IPS-11a (cell line): ENCODE data around the gene PRKCH.

Experiments used
- H3K4me3 ChIP-seq: one replicate; pipeline ENCODE4 v1.5.1; 2013; ENCODE audit warnings: low read depth, low read length, control low read depth

Gene PRKCH

GRCh38 chr14:61540931-61541330 is 219.6 kb downstream of the PRKCH start:
- H3K4me3 ChIP-seq: no peak overlapping the region

- H3K4me3 ChIP-seq: no peak overlapping the region
Measured at GRCh38 chr14:61542848-61543790, 221.7 kb downstream of the PRKCH start.

- H3K4me3 ChIP-seq: no peak overlapping the region
Measured at GRCh38 chr14:61543946-61544345, 222.6 kb downstream of the PRKCH start.

- no peak overlapping the region for H3K4me3 ChIP-seq
Measured at GRCh38 chr14:61544448-61545330, 223.3 kb downstream of the PRKCH start.

- H3K4me3 ChIP-seq: no peak overlapping the region
Measured at GRCh38 chr14:61545726-61546455, 224.5 kb downstream of the PRKCH start.

GRCh38 chr14:61547186-61548069 is 226.0 kb downstream of the PRKCH start:
- H3K4me3 ChIP-seq: no peak overlapping the region

- H3K4me3 ChIP-seq: no peak overlapping the region
Measured at GRCh38 chr14:61549425-61549824, 228.0 kb downstream of the PRKCH start.

GRCh38 chr14:61551384-61551783 is 230.0 kb downstream of the PRKCH start:
- no peak overlapping the region for H3K4me3 ChIP-seq

- H3K4me3 ChIP-seq: no peak overlapping the region
Measured at GRCh38 chr14:61552241-61552640, 230.9 kb downstream of the PRKCH start.

GRCh38 chr14:61553730-61554641 is 232.6 kb downstream of the PRKCH start:
- H3K4me3 ChIP-seq: no peak overlapping the region

GRCh38 chr14:61555056-61555838 is 233.9 kb downstream of the PRKCH start:
- no peak overlapping the region for H3K4me3 ChIP-seq

- H3K4me3 ChIP-seq: no peak overlapping the region
Measured at GRCh38 chr14:61556455-61556854, 235.1 kb downstream of the PRKCH start.

GRCh38 chr14:61557262-61557661 is 235.9 kb downstream of the PRKCH start:
- no peak overlapping the region for H3K4me3 ChIP-seq

- H3K4me3 ChIP-seq: no peak overlapping the region
Measured at GRCh38 chr14:61557854-61558253, 236.5 kb downstream of the PRKCH start.

GRCh38 chr14:61558271-61558670 is 236.9 kb downstream of the PRKCH start:
- H3K4me3 ChIP-seq: no peak overlapping the region

- no peak overlapping the region for H3K4me3 ChIP-seq
Measured at GRCh38 chr14:61559641-61560201, 238.3 kb downstream of the PRKCH start.

GRCh38 chr14:61560323-61560722 is 238.9 kb downstream of the PRKCH start:
- H3K4me3 ChIP-seq: no peak overlapping the region

- no peak overlapping the region for H3K4me3 ChIP-seq
Measured at GRCh38 chr14:61561104-61561503, 239.7 kb downstream of the PRKCH start.
